Esophagus squamous epithelium (tissue), 4 donors: ENCODE results near the gene MARCHF9.

Experiments
- CTCF ChIP-seq, 6 experiments: fragments of 450-650 bp in 4 of 6; fragments of 200-600 bp in 2 of 6; sonication (generic) in 2 of 6; IDR thresholded peaks; one replicate each; pipeline ENCODE4 v1.5.1; 2016 to 2019; ENCODE audit warnings: antibody characterized with exemption in 6 of 6, mild to moderate bottlenecking in 4 of 6, moderate library complexity in 4 of 6
- POLR2A ChIP-seq, 4 donors: fragments of 450-650 bp; IDR thresholded peaks; one replicate each; pipeline ENCODE4 v1.6.1; 2017; ENCODE audit warnings: antibody characterized with exemption in 4 of 4, mild to moderate bottlenecking in 4 of 4, moderate library complexity in 3 of 4

- no peak for TF ChIP-seq CTCF (IDR thresholded peaks at IDR 0.05)
- no peak for TF ChIP-seq POLR2A (IDR thresholded peaks at IDR 0.05)
Measured at GRCh38 chr12:57727758-57728395, 27.0 kb upstream of the MARCHF9 start.
